ENCODE measurements around the gene TST.

DNA sequence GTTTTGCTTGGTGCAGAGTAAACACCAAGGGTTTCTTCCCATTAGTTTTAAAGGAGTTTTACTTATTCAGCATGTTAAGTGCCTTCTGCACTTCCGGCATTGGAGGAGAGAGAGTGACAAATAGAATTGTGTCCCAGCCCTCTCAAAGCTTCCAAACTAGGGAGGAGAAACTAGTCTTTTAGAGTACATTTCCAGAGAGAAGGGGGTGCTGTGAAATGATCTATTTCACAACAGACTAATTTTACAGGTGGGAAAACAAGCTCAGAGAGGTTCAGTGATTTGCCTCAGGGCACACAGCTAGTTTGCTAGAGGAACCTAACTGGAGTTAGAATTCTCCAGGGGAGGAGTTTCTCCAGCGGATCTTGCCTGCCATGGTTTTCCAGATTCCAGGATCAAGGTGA is 12.9 kb upstream of the TST start:
- TF ChIP-seq, protein P1, sequence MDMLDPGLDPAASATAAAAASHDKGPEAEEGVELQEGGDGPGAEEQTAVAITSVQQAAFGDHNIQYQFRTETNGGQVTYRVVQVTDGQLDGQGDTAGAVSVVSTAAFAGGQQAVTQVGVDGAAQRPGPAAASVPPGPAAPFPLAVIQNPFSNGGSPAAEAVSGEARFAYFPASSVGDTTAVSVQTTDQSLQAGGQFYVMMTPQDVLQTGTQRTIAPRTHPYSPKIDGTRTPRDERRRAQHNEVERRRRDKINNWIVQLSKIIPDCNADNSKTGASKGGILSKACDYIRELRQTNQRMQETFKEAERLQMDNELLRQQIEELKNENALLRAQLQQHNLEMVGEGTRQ (IDR thresholded peaks at IDR 0.05), result no peak
- TF ChIP-seq EP300 (IDR thresholded peaks at IDR 0.05), result no peak
